GM13976 (cell line): ENCODE measurements around the gene DNAH2.

Experiments
- DNase-seq: peaks from one replicate; pipeline ENCODE4 v3.0.0; 2012; ENCODE audit warnings: low spot score
- in situ Hi-C: fragments of 300-500 bp; cut with MboI; formaldehyde crosslinking; loops from one replicate; pipeline ENCODE4 v1.12.0; 2022; ENCODE audit warnings: low sequenced_read_pairs, mixed read lengths, inconsistent platforms; ENCODE audit not compliant: unreplicated experiment
- TF ChIP-seq, protein P1 (sequence below): IDR thresholded peaks from 2 replicates; pipeline ENCODE4 v1.5.1; 2012; ENCODE audit warnings: borderline replicate concordance, mild to moderate bottlenecking; ENCODE audit not compliant: insufficient read depth; ENCODE audit errors: extremely low read depth, missing control alignments, control extremely low read depth

DNAH2 gene

DNA sequence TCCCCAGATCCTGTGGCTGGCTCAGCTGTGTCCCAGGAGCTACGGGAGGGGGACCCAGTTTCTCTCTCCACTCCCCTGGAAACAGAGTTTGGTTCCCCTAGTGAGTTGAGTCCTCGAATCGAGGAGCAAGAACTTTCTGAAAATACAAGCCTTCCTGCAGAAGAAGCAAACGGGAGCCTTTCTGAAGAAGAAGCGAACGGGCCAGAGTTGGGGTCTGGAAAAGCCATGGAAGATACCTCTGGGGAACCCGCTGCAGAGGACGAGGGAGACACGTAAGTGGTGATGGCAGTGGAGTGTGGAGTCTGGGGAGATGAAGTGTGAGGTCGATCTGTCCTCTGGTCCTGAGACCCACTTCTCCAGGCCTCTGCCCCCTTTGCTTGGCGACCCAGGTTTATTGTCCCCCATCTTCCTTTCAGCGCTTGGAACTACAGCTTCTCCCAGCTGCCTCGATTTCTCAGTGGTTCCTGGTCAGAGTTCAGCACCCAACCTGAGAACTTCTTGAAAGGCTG, 28.7 kb upstream of the DNAH2 start:
- TF ChIP-seq, protein P1, sequence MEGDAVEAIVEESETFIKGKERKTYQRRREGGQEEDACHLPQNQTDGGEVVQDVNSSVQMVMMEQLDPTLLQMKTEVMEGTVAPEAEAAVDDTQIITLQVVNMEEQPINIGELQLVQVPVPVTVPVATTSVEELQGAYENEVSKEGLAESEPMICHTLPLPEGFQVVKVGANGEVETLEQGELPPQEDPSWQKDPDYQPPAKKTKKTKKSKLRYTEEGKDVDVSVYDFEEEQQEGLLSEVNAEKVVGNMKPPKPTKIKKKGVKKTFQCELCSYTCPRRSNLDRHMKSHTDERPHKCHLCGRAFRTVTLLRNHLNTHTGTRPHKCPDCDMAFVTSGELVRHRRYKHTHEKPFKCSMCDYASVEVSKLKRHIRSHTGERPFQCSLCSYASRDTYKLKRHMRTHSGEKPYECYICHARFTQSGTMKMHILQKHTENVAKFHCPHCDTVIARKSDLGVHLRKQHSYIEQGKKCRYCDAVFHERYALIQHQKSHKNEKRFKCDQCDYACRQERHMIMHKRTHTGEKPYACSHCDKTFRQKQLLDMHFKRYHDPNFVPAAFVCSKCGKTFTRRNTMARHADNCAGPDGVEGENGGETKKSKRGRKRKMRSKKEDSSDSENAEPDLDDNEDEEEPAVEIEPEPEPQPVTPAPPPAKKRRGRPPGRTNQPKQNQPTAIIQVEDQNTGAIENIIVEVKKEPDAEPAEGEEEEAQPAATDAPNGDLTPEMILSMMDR, result no peak

DNA sequence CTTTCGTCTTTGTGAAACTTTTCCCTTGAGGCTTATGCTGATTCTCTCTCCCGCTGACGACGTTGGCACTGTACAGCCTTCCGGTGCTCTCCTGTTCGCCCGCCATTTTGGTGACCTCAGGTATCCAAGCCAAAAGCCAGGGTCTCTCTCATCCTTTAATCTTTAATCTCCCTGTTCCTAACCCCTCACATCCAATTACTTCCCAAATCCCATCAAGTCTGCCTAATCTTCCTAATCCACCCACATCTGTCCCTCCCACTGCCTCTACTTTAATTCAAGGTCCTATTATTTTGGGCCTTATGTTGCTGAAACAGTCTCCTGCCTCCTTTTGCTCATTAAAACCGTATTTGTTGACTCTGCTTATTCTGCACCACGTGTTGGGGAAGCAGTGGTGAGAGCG, 22.0 kb upstream of the DNAH2 start:
- in situ Hi-C loops, result no loop called here
- TF ChIP-seq, protein P1, result no peak
- no peak for DNase-seq

More for the DNA sequence above, 28.7 kb upstream of the DNAH2 start:
- in situ Hi-C loops, result no loop called here
- DNase-seq, result no peak

DNA sequence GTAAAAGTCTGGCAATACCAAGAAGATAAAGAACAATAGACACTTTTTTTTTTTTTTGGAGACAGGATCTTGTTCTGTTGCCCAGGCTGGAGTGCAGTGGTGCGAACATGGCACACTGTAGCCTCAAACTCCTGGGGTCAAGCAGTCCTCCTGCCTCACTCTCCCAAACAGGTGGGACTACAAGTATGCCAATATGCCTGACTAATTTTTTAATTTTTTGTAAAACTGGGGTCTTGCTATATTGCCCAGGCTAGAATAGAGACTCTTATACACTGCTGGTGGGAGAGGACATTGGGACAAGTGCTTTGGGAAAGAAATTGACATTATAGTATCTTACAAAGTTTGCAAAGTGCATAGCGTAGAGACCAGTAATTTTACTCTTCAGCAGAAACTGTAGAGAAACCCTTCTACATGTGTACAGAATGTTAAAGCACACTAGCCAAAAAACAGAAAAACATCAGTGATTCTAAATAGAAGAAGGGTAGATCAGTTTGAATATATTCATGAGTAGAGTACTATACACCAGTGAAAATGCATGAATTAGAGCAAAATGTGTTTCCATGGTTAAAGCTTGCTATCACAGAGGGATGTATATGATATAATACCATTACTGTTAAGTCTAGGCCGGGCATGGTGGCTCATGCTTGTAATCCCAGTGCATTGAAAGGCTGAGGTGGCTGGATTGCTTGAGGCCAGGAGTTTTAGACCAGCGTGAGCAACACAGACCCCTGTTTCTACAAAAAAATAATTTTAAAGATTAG, 19.5 kb upstream of the DNAH2 start:
- in situ Hi-C loops, result no loop called here
- DNase-seq, result no peak
- TF ChIP-seq, protein P1, result no peak

DNA sequence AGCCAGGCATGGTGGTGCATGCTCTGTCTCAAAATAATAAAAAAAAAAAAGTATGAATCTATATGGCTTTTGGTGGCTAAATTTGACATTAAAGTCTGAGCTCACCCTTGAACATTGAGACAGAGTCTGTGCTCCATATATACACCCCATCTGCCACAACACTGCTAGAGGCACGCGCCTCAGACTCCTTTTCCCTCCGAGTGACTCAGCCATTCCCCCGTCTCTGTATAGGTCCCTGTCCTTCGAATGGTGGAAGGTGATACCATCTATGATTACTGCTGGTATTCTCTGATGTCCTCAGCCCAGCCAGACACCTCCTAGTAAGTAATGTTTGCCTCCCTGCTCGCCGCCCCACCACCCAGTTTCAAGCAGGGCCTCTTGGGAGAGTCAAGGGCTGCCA, 17.0 kb upstream of the DNAH2 start:
- TF ChIP-seq, protein P1, result no peak
- in situ Hi-C loops, result no loop called here

DNA sequence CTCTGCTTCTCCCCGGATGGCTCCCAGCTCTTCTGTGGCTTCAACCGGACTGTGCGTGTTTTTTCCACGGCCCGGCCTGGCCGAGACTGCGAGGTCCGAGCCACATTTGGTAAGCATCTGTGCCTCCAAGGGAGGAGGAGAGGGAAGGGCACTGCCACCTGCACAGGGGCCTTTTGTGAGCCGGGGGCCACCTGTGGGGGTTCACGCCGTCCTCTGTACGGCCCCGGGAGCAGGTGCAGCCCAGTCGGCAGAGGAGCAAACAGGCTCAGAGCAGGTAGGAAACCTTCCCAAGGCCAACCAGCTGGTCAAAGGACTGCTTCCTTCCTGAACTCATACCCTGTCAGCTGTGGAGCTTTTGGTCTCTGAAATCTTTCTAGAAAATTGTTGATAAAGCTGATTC, 15.9 kb upstream of the DNAH2 start:
- in situ Hi-C loops, result no loop called here
- TF ChIP-seq, protein P1, result no peak
- no peak for DNase-seq

More for the DNA sequence above, 17.0 kb upstream of the DNAH2 start:
- no peak for DNase-seq

DNA sequence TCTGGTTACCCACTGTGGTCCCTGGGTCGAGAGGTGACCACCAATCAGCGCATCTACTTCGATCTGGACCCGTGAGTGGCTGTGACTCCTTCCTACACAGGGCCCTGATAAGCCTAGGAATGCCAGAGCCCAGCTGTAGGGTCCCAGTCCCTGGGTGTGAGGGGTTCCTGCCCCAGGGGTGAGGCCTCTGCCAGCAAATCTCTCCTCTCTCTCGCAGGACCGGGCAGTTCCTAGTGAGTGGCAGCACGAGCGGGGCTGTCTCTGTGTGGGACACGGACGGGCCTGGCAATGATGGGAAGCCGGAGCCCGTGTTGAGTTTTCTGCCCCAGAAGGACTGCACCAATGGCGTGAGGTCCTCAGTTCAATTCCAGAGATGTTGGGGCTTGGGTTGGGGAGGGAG, 14.8 kb upstream of the DNAH2 start:
- in situ Hi-C loops, result no loop called here
- DNase-seq, result no peak
- TF ChIP-seq, protein P1, result no peak
